AG09309 (cell line): ENCODE results near the gene IGF1R.

Experiments
- DNase-seq: peaks from one replicate; pipeline ENCODE4 v3.0.0-alpha.2; 2010; ENCODE audit warnings: low read depth
- H3K4me3 ChIP-seq: 2 replicates; pipeline ENCODE4 v1.5.1; 2011; ENCODE audit warnings: mild to moderate bottlenecking, low read depth, low read length, moderate library complexity; ENCODE audit not compliant: control insufficient read depth
- TF ChIP-seq, protein P1 (sequence below): IDR thresholded peaks from 2 replicates; pipeline ENCODE4 v1.5.1; 2011; ENCODE audit warnings: mild to moderate bottlenecking, low read depth, low read length, inconsistent platforms; ENCODE audit not compliant: insufficient read depth, control insufficient read depth; ENCODE audit errors: missing control alignments

IGF1R gene

DNA sequence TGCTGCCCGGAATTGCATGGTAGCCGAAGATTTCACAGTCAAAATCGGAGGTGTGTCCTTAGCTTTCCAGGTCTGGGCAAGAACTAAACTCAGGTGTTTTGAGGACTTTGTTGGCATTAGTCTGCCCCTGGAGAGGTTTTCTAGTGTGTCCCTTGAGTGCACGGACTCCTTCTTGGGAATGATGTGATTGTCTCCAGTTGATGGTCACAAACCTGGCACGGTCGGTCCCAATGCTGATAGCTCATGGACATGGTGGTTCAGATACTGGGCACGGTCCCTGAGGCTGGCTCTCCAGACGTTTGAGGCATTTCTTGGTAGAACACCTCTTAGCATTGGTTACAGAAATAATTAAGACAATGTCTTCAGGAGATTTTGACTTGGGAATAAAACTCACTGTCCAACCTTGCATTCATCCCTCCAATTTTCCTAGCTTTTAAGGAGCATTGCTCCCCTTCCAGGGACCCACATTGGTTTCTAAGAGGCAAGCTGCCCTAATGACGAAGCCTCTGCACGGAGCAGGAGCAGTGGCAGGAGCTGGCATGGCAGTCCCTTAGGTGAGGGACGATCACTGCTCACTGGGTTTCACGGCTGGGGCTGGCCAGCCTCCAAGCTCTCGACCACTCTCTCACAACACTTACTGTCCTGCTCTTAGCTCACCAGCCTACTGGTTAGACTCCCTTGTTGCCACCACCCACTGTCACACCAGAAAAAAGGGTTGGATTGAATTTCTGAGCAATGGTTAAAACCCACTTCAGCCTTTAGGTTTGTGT, 291.2 kb downstream of the IGF1R start:
- no peak for DNase-seq
- TF ChIP-seq, protein P1, sequence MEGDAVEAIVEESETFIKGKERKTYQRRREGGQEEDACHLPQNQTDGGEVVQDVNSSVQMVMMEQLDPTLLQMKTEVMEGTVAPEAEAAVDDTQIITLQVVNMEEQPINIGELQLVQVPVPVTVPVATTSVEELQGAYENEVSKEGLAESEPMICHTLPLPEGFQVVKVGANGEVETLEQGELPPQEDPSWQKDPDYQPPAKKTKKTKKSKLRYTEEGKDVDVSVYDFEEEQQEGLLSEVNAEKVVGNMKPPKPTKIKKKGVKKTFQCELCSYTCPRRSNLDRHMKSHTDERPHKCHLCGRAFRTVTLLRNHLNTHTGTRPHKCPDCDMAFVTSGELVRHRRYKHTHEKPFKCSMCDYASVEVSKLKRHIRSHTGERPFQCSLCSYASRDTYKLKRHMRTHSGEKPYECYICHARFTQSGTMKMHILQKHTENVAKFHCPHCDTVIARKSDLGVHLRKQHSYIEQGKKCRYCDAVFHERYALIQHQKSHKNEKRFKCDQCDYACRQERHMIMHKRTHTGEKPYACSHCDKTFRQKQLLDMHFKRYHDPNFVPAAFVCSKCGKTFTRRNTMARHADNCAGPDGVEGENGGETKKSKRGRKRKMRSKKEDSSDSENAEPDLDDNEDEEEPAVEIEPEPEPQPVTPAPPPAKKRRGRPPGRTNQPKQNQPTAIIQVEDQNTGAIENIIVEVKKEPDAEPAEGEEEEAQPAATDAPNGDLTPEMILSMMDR, result no peak
- no peak overlapping the region for H3K4me3 ChIP-seq

DNA sequence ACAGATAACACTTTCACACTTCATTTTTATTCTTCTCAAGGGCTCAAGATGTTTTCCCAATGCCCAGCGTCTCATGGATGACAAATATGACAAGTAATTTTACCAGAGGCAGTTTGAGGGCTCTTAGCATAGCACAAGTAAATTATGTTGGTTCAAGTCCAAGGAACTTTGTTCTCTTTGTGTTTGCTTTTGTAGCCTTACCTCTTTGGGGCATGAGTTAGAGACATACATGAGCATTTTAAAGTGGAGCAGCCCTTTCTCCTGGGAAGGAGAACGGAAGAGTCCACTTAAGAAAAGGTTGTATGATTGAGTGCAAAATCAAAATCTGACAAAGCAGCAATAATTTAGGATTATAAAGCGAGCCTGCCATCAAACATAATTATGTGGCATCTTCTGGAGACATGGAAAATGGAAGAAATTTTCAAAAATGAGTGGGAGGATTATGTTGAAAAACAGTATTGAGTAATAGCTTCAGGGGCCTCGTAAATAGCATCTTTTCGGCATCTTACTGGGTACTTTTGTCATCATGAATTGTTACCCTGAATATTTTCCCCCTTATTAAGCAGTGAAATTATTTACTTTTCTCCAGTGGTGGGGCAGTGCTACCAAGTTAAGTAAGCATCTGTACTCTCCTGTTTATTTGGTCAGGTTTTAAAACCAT, 293.4 kb downstream of the IGF1R start:
- H3K4me3 ChIP-seq, result no peak overlapping the region
- TF ChIP-seq, protein P1, result no peak
- no peak for DNase-seq

- TF ChIP-seq, protein P1, result no peak
- no peak overlapping the region for H3K4me3 ChIP-seq
- no peak for DNase-seq
These were observed 294.1 kb downstream of the IGF1R start for GRCh38 chr15:98942431-98942830.

DNA sequence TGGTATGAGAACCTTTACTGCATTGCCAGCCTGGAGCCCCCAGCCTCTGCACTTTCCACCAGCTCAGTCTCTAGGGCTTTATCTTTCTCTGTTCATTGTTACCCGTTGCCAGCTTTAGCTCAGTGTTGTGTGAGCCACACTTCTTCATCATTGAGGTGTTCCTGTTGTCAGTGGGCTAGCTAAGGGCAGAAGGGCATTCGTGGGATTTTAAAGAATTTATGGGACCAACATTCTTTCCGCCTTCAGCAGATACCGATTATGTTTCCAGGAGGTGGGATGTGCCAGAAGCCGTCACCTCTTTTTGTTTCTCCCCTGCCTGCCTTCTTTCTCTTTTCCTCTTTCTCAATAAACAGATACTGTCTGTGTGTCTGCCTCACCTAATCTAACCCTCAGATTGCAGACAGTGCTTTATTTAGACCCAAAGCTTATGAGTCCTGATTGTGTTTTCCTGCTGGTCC, 294.7 kb downstream of the IGF1R start:
- TF ChIP-seq, protein P1, result no peak
- DNase-seq, result no peak

DNA sequence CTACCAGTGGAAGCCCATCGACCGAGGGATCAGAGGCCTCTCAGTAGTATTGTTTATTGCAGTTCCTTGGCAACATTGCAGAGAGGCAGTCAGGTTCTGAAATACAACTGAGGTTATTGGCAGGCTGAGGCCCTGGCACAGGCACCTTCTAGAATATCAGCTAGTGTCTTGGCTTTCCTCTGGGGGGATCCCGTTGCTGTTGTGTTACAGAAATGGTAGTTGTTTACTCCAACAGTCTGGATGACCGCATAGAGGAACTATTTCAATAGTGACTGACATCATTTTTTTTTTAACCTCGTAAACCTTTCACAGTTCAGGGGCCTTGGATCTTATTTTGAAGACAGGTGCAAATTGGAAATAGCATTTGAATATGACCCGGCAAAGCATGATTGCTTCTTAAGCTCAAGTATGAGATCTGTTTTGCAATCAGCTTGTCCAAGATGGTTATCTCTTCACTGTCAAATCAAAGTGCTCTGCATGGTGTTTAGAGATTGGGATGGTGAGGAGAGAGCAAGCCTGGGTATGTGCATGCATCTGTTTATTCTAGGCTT, 295.3 kb downstream of the IGF1R start:
- no peak overlapping the region for H3K4me3 ChIP-seq
- DNase-seq, result no peak
- TF ChIP-seq, protein P1, result no peak

More for the DNA sequence above, 294.7 kb downstream of the IGF1R start:
- no peak overlapping the region for H3K4me3 ChIP-seq

DNA sequence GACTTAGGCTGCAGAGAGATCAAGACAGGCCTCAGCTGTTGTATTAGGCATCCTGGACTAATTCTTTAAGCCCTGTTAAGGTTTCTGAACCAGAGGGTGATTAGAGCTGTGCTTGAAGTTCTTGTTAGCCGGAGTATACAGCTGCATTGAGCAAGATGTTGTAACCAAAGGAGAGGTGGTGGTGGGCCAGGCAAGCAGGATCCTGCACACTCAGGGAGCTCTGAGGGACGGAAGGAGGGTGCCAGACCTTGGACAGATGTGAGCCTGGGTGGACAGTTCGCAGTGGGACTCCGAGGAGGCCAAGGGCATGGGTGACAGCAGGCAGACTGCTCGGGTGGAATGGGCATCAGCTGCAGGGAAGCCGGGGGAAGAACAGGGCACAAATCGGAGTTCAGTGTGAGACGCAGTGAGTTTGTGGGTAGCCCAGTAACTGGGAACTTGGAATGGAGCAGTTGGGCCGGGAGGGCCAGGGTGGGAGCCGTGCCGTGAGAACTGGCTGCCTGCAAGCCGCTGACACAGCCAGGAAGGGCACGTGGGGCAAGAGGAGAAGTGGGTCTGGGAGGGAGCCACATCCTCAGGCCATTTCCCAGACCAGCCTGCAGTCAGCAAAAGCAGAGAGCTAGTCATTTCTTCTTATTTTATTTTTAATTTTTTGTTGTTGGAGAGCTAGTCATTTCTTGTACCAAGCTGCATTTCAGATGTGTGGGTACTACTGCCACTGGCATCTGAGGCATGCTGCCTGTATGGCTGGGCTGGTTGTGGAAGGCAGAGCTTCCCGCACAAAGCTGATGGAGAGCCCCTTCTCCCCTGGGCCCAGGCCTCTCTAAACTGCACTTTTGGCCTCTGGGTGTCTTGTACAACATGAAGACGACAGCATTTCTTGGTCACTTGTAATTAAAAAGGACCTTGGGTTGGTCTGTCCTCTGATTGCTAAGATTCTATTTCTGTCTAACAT, 298.2 kb downstream of the IGF1R start:
- peak; percentile 17 for DNase-seq
- H3K4me3 ChIP-seq, result no peak overlapping the region
- TF ChIP-seq, protein P1, result no peak
